Measurements from ENCODE around the gene GSTM5.
"Not testable (repeated sequence)": the region's sequence is repeated elsewhere in the genome, so short reads cannot be mapped to it uniquely, and the experiment has no call there.

GSTM5 gene

DNA sequence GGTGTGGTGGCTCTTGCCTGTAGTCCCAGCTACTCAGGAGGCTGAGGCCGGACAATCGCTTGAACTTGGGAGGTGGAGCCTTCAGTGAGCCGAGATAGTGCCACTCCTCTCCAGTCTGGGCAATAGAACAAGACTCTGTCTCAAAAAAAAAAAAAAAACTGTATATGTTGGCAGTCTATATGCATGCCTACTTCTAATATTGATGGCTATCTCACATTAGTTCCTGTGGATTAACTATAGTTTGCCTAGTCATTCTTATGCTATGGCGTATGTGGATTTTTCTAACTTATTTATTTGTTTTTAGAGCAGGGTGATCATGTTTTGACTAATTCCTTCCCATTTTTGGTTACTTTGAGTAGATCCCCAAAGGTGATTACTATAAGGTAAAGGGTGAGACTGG is 15.0 kb upstream of the GSTM5 start:
- TF ChIP-seq, protein P1, sequence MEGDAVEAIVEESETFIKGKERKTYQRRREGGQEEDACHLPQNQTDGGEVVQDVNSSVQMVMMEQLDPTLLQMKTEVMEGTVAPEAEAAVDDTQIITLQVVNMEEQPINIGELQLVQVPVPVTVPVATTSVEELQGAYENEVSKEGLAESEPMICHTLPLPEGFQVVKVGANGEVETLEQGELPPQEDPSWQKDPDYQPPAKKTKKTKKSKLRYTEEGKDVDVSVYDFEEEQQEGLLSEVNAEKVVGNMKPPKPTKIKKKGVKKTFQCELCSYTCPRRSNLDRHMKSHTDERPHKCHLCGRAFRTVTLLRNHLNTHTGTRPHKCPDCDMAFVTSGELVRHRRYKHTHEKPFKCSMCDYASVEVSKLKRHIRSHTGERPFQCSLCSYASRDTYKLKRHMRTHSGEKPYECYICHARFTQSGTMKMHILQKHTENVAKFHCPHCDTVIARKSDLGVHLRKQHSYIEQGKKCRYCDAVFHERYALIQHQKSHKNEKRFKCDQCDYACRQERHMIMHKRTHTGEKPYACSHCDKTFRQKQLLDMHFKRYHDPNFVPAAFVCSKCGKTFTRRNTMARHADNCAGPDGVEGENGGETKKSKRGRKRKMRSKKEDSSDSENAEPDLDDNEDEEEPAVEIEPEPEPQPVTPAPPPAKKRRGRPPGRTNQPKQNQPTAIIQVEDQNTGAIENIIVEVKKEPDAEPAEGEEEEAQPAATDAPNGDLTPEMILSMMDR (IDR thresholded peaks at IDR 0.05; ENCODE audit: low read depth, low read length), result no peak
- H3K4me3 ChIP-seq (replicated peaks in 1 of 2; ENCODE audit: low read depth in 2 of 2, low read length in 2 of 2), result no peak overlapping the region
- DNase-seq (ENCODE audit: low read depth in 2 of 2), result no peak

- peak in 1 of 2 donors; percentile 42 for DNase-seq (ENCODE audit: low read depth in 2 of 2)
- not testable (repeated sequence) for H3K4me3 ChIP-seq (replicated peaks in 1 of 2; ENCODE audit: low read depth in 2 of 2, low read length in 2 of 2)
These were observed 14.2 kb upstream of the GSTM5 start for GRCh38 chr1:109697861-109698260.

- not testable (repeated sequence) for DNase-seq (ENCODE audit: low read depth in 2 of 2); H3K4me3 ChIP-seq (replicated peaks in 1 of 2; ENCODE audit: low read depth in 2 of 2, low read length in 2 of 2)
These were observed 9.1 kb upstream of the GSTM5 start for GRCh38 chr1:109702940-109703339.

GRCh38 chr1:109704173-109704572 is 7.9 kb upstream of the GSTM5 start:
- TF ChIP-seq, protein P1 (IDR thresholded peaks at IDR 0.05; ENCODE audit: low read depth, low read length), result no peak
- DNase-seq (ENCODE audit: low read depth in 2 of 2), result no peak

GRCh38 chr1:109705411-109705810 is 6.6 kb upstream of the GSTM5 start:
- TF ChIP-seq, protein P1 (IDR thresholded peaks at IDR 0.05; ENCODE audit: low read depth, low read length), result no peak
- no peak overlapping the region for H3K4me3 ChIP-seq (replicated peaks in 1 of 2; ENCODE audit: low read depth in 2 of 2, low read length in 2 of 2)
- DNase-seq (ENCODE audit: low read depth in 2 of 2), result no peak

More at GRCh38 chr1:109704173-109704572, 7.9 kb upstream of the GSTM5 start:
- H3K4me3 ChIP-seq (replicated peaks in 1 of 2; ENCODE audit: low read depth in 2 of 2, low read length in 2 of 2), result no peak overlapping the region

GRCh38 chr1:109708949-109709348 is 3.1 kb upstream of the GSTM5 start:
- not testable (repeated sequence) for DNase-seq (ENCODE audit: low read depth in 2 of 2); H3K4me3 ChIP-seq (replicated peaks in 1 of 2; ENCODE audit: low read depth in 2 of 2, low read length in 2 of 2)

GRCh38 chr1:109709822-109710221 is 2.2 kb upstream of the GSTM5 start:
- not testable (repeated sequence) for H3K4me3 ChIP-seq (replicated peaks in 1 of 2; ENCODE audit: low read depth in 2 of 2, low read length in 2 of 2); DNase-seq (ENCODE audit: low read depth in 2 of 2)

DNA sequence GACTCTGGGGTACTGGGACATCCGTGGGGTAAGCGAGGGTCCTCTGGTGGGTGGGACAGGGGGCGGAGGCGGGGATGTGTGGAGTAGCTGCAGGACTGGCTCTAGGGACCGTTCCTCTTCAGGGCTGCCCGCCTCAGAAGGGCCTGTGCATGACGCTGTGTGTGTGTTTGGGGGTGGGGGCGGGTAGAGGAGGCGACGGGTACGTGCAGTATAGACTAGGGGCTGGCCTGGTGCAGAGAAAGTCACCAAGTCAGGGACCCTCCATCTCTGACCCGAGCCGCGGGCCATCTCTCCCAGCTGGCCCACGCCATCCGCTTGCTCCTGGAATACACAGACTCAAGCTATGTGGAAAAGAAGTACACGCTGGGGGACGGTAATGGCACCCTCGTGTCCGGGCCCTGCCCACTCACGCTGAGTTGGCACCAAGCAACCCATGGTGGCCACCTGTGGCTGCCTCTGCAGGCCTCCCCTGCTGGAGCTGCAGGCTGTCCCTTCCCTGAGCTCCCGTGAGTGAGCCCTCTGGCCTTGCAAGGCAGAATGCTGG is 342 bp downstream of the GSTM5 start:
- TF ChIP-seq, protein P1 (IDR thresholded peaks at IDR 0.05; ENCODE audit: low read depth, low read length), result no peak
- no peak overlapping the region for H3K4me3 ChIP-seq (replicated peaks in 1 of 2; ENCODE audit: low read depth in 2 of 2, low read length in 2 of 2)
- no peak for DNase-seq (ENCODE audit: low read depth in 2 of 2)

DNA sequence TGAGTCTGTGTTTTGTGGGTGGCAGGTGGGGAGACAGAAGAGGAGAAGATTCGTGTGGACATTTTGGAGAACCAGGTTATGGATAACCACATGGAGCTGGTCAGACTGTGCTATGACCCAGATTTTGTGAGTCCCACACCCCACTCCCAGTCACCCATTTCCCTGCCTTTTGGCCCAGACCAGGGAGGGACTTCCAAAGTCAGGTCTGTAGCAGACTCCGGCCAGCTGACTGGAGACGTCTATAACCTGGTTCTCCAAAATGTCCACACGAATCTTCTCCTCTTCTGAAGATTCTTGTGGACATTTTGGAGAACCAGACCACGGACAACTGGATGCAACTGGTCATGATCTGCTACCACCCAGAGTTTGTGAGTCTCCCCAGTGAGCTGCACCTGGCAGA is 1.6 kb downstream of the GSTM5 start:
- TF ChIP-seq, protein P1 (IDR thresholded peaks at IDR 0.05; ENCODE audit: low read depth, low read length), result no peak
- DNase-seq (ENCODE audit: low read depth in 2 of 2), result no peak

More for the DNA sequence above, 1.6 kb downstream of the GSTM5 start:
- no peak overlapping the region for H3K4me3 ChIP-seq (replicated peaks in 1 of 2; ENCODE audit: low read depth in 2 of 2, low read length in 2 of 2)

Data from cardiac fibroblast (primary cell).